ENCODE results near the gene MYO18B.
"Not testable (repeated sequence)": the region's sequence is repeated elsewhere in the genome, so short reads cannot be mapped to it uniquely, and the experiment has no call there.

The MYO18B gene

DNA sequence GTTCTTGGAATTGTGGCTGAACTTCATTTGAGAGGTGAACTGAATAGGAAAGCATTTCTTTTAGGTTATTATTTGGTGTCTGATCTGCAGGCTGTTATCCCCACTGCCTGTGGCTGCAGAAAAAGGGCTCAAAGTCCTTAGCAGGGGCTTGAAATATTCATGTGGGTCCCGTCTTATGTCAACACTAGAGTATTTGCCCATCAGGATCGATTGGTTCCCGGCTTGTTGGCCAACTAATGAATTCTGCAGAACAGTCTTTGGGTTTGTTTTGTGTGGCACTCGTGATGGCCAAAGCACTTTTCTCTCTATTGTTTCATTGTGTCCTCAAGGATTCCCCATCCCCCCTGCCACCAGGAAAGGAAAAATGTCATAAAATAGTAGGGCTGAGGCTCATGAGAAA lies 211.9 kb downstream of the MYO18B start:
- no peak for DNase-seq

- no peak for DNase-seq
These were observed 213.3 kb downstream of the MYO18B start for GRCh38 chr22:25955323-25955722.

GRCh38 chr22:25956801-25957200 lies 214.8 kb downstream of the MYO18B start:
- no peak for DNase-seq

GRCh38 chr22:25959818-25960774 lies 218.1 kb downstream of the MYO18B start:
- DNase-seq: no peak

- DNase-seq: no peak
These were observed 219.7 kb downstream of the MYO18B start for GRCh38 chr22:25961699-25962098.

DNA sequence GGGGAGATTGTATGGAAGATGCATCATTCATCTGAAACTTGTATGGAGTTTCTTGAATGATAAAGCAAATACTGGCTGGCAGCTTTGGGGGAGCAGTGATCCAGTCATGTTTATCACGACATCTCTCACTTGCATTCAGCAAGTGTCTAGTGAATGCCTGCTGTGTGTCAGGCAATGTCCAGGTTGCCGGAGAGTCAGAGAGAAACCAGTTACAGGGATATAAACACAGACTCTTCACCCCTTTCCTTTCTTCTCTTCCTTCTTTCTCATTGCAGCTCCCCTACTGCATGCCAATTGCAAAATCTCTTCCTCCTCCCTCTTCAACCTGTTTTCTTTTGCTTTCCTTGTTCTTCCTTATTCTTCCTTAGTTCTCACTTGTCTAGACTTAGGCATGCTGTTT lies 220.7 kb downstream of the MYO18B start:
- DNase-seq: no peak

GRCh38 chr22:25964961-25965730 lies 223.2 kb downstream of the MYO18B start:
- DNase-seq: no peak

GRCh38 chr22:25966448-25966913 lies 224.5 kb downstream of the MYO18B start:
- DNase-seq: no peak

DNA sequence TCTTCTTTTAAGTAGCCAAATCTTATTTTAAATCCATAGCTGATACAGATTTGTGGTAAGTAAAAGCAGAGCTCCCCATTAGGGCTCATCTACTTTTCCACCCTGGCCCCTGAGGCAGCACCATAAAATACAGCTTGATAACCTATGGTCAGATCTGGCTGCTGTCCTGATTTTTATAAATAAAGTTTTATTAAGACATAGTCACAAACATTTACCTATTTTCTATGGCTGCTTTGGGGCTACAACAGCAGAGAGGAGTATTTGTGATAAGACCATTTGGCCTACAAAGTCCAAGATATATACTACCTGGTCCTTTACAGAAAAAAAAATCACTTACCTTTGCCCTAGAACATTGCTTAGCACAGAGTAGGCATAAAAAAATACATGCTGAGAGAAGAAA lies 227.3 kb downstream of the MYO18B start:
- DNase-seq: no peak

GRCh38 chr22:25969901-25970300 lies 227.9 kb downstream of the MYO18B start:
- DNase-seq: no peak

- no peak for DNase-seq
These were observed 228.5 kb downstream of the MYO18B start for GRCh38 chr22:25970374-25970911.

DNA sequence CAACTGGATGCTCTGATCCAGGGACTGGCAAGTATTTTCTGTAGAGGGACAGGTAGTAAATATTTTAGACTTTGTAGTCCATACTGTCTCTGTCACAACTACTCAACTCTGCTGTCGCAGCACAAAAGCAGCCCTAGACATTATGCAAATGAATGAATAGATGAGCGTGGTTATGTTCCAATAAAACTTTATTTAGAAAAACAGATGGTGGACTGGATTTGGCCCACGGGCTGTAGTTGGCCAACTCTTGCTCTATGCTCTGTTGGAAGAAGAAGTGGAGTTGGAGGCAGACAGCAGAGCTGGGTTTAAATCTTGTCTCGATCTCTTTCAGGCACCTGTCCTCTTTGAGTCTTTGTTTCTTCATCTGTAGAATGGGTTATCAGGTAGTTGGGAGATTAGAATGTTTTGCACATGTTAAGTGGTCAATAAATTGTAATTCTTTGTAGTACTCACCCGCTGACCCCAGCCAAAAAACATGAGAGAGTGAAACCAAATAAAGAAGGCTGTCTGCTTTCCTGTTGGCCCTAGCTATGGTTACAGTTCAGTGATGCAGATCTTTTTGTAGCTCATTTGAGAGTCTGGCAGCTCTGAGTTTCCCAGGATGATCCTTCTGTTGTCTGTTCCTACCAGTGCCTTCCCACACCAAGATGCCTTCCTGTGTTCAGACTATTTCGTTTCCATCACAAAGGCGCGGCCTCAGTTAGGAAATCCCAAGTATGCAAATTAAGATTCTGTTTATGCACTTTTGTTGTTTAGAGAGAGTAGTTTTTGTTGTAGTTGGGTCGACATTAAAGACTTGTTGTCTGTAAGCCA lies 229.2 kb downstream of the MYO18B start:
- DNase-seq: no peak

DNA sequence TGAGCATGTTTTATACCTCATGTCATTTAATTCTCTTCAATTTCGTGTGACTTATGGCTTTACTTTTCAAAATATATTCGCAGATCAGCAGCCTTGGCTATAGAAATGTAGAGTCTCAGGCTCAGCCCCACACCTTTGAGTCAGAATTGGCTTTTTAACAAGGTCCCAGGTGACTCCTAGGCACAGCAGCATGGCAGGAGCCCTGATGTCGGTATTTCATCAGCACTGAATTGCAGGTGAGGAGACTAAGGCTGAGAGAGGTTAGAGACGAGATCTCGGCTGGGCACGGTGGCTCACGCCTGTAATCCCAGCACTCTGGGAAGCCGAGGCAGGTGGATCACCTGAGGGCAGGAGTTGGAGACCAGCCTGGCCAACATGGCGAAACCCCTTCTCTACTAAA lies 230.4 kb downstream of the MYO18B start:
- no peak for DNase-seq

DNA sequence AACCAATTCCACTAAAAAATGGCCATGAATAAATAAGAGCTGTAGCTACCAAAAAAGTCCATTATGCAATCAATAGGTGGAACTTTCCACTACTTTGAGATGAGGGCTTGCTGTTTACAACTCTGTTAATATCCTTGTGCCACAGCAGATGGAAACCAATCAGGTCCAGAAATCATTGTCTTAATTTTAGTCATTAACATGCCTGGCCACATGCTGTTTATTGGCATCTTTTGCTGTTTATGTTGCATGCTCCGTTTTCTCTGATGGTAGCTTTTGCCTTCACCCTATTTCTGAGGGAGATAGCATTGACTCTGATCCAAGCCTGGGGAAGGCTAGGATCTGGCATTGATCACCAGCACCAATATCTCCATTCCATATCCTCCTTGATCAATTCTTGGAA lies 234.4 kb downstream of the MYO18B start:
- no peak for DNase-seq

GRCh38 chr22:25979968-25980367 lies 238.0 kb downstream of the MYO18B start:
- no peak for DNase-seq

DNA sequence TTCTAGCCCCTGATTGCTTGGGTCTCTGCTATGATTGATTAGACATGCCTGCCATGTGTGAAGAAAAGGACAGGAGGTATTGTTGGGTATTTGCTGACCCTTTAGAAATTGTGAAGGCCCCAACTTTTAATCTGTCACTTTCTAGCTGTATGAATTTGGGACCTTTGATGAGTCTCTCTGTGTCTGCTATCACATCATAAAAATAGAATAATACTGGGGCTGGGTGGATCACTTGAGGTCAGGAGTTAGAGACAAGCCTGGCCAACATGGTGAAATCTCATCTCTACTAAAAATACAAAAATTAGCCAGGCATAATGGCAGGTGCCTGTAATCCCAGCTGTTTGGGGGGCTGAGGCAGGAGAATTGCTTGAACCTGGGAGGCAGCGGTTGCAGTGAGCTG lies 242.9 kb downstream of the MYO18B start:
- DNase-seq: not testable (repeated sequence)

GRCh38 chr22:25987948-25988347 lies 246.0 kb downstream of the MYO18B start:
- DNase-seq: no peak

DNA sequence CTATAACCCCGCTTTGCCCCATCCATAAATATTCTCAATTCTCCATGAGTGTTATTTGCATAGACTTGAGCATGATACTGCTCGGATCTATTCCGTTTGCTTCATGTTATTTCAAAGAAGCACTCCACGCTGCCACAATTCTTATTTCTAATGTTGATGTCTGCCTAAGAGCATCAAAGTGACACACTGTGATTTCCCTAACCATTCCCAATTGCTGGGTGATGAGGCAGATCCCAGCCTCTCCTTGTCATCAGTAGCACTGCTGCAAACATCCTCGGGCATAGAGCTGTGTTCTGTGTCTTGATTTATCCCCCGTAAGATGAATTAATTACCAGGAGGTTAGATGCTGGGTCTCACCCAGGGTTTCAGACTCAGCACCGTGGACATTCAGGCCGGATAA lies 249.0 kb downstream of the MYO18B start:
- DNase-seq: no peak

- no peak for DNase-seq
These were observed 250.3 kb downstream of the MYO18B start for GRCh38 chr22:25992331-25992730.

DNA sequence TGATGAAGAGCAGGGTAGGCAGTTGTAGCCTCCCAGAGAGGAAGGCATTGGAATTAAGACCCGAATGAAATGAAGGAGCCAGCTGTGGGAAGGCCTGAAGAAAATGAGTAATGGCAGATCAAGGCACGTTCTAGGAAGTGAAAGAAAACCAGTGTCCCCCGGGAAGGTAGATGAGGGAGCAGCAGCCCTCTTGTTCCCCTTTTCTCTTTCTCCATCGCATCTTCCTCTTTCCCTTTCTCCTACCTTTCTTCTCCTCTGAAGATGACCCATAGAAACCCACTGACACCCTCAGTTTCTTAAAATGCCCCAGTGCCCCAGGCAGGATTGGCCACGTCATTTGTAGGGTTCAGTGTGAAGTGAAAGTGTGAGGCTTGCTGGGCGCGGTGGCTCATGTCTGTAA lies 254.7 kb downstream of the MYO18B start:
- no peak for DNase-seq

DNA sequence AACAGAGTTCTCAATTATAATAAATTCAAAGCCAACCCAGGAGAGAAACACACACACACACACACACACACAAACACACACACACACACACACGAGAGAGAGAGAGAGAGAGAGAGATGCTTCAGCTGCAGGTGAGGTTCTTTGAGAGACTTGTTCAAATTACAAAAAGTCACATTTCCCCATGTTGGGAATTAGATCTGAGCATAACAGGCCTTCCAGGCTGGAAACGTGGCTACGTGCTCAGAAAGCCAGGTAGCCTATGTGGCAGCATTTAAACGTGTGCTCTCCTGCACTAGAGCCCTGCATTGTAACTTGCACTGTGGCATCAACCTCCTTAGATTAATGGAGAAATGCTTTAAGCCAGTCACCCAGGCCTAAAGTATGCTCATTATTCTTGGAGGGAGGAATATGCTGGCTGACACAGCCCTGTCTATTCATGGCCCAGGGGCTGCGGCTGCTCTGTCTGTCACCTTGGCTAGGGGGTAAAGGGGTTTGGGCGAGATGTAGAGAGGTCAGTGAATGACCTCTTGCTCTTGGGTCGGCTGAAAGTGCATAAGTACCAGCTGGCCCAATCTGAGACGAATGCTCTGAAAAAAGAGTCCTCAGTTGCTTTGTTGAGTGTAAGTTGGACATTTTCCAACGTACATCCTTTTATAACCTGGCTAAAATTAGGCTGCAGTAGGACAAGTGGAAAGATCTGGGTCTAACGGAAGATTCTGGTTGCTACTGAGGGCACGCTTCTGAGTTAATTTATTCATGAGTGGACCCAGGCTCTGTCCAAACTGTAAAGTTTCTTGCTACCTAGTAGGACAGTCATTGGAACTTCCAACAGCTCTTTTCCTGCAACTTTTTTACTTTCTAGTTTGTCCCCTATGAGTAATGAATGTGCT lies 256.1 kb downstream of the MYO18B start:
- no peak for DNase-seq

GRCh38 chr22:26002456-26002855 lies 260.5 kb downstream of the MYO18B start:
- no peak for DNase-seq
